ENCODE results near the gene PPP1R9A. TPM values are rescaled to one million over a fixed set of nuclear protein-coding genes. Genes with fewer than 3 reads are reported as not detected.

The PPP1R9A gene
- total RNA-seq, 1 donor from 2014 or later, result 1.5 TPM

- Histone ChIP-seq H3K4me1 (no peaks in the 10 kb centered on the region), H3K27ac (no peak overlapping the region), H3K9me3 (no peaks in the 10 kb centered on the region), H3K36me3 (no peaks in the 10 kb centered on the region), H3K4me3 (no peak overlapping the region), H3K27me3 (no peaks in the 10 kb centered on the region)
- TF ChIP-seq POLR2AphosphoS5 (IDR thresholded peaks at IDR 0.05; ENCODE audit: insufficient read depth in 1 of 2, low read depth in 1 of 2) (no peak), POLR2A (IDR thresholded peaks at IDR 0.05) (no peak), CTCF (IDR thresholded peaks at IDR 0.05) (no peak)
- intact Hi-C loops (cut with DNase I), result no loop called here
- no peak for DNase-seq (ENCODE audit: extremely low spot score in 2 of 2)
Measured at GRCh38 chr7:95262875-95263274, 355.5 kb downstream of the PPP1R9A start.

GRCh38 chr7:95263785-95264362 is 356.5 kb downstream of the PPP1R9A start:
- intact Hi-C loops (cut with DNase I), result no loop called here
- Histone ChIP-seq H3K9me3 (no peaks in the 10 kb centered on the region), H3K36me3 (no peaks in the 10 kb centered on the region), H3K27me3 (no peaks in the 10 kb centered on the region), H3K4me3 (no peak overlapping the region), H3K27ac (no peak overlapping the region), H3K4me1 (no peaks in the 10 kb centered on the region)
- no peak for DNase-seq (ENCODE audit: extremely low spot score in 2 of 2)
- TF ChIP-seq POLR2AphosphoS5 (IDR thresholded peaks at IDR 0.05; ENCODE audit: insufficient read depth in 1 of 2, low read depth in 1 of 2), result no peak
- no peak for TF ChIP-seq CTCF (IDR thresholded peaks at IDR 0.05)
- no peak for TF ChIP-seq POLR2A (IDR thresholded peaks at IDR 0.05)

GRCh38 chr7:95264363-95264891 is 357.0 kb downstream of the PPP1R9A start:
- Histone ChIP-seq H3K4me3 (no peak overlapping the region), H3K9me3 (no peaks in the 10 kb centered on the region), H3K27ac (no peak overlapping the region), H3K27me3 (no peaks in the 10 kb centered on the region), H3K36me3 (no peaks in the 10 kb centered on the region), H3K4me1 (no peaks in the 10 kb centered on the region)
- TF ChIP-seq POLR2A (IDR thresholded peaks at IDR 0.05), result no peak
- TF ChIP-seq POLR2AphosphoS5 (IDR thresholded peaks at IDR 0.05; ENCODE audit: insufficient read depth in 1 of 2, low read depth in 1 of 2), result no peak
- TF ChIP-seq CTCF (IDR thresholded peaks at IDR 0.05), result no peak
- intact Hi-C loops (cut with DNase I), result no loop called here
- DNase-seq (ENCODE audit: extremely low spot score in 2 of 2), result no peak

- Histone ChIP-seq H3K4me1 (no peaks in the 10 kb centered on the region), H3K27me3 (no peaks in the 10 kb centered on the region), H3K4me3 (no peak overlapping the region), H3K9me3 (no peaks in the 10 kb centered on the region), H3K27ac (no peak overlapping the region), H3K36me3 (no peaks in the 10 kb centered on the region)
- no peak for DNase-seq (ENCODE audit: extremely low spot score in 2 of 2)
- TF ChIP-seq POLR2AphosphoS5 (IDR thresholded peaks at IDR 0.05; ENCODE audit: insufficient read depth in 1 of 2, low read depth in 1 of 2) (no peak), CTCF (IDR thresholded peaks at IDR 0.05) (no peak), POLR2A (IDR thresholded peaks at IDR 0.05) (no peak)
- intact Hi-C loops (cut with DNase I), result no loop called here
Measured at GRCh38 chr7:95265634-95266033, 358.2 kb downstream of the PPP1R9A start.

- H3K27ac ChIP-seq, result no peak overlapping the region
- no peaks in the 10 kb centered on the region for H3K4me1 ChIP-seq
- H3K27me3 ChIP-seq, result no peaks in the 10 kb centered on the region
- no peak for DNase-seq (ENCODE audit: extremely low spot score in 2 of 2)
- intact Hi-C loops (cut with DNase I), result no loop called here
- no peaks in the 10 kb centered on the region for H3K9me3 ChIP-seq
- H3K36me3 ChIP-seq, result no peaks in the 10 kb centered on the region
- TF ChIP-seq CTCF (IDR thresholded peaks at IDR 0.05) (no peak), POLR2A (IDR thresholded peaks at IDR 0.05) (no peak), POLR2AphosphoS5 (IDR thresholded peaks at IDR 0.05; ENCODE audit: insufficient read depth in 1 of 2, low read depth in 1 of 2) (no peak)
- no peak overlapping the region for H3K4me3 ChIP-seq
Measured at GRCh38 chr7:95267754-95268153, 360.4 kb downstream of the PPP1R9A start.
